Ectodermal cell (in vitro differentiated cells): Measurements from ENCODE around the gene DLG1.
"Not testable (repeated sequence)": the region's sequence is repeated elsewhere in the genome, so short reads cannot be mapped to it uniquely, and the experiment has no call there.

Source experiments
- H3K27ac ChIP-seq: 2 replicates; pipeline ENCODE4 v1.7.0; 2013; ENCODE audit warnings: mild to moderate bottlenecking, low read depth, low read length; ENCODE audit not compliant: insufficient read depth, poor library complexity, severe bottlenecking
- H3K27me3 ChIP-seq: 2 replicates; pipeline ENCODE4 v1.7.0; 2013; ENCODE audit warnings: mild to moderate bottlenecking, low read length; ENCODE audit not compliant: insufficient read depth, control insufficient read depth, poor library complexity, severe bottlenecking
- H3K36me3 ChIP-seq: one replicate; pipeline ENCODE4 v1.7.0; 2013; ENCODE audit warnings: low read length; ENCODE audit not compliant: control insufficient read depth, insufficient read depth
- H3K4me1 ChIP-seq: one replicate; pipeline ENCODE4 v1.7.0; 2013; ENCODE audit warnings: low read length; ENCODE audit not compliant: control insufficient read depth, insufficient read depth
- H3K4me3 ChIP-seq: 2 replicates; pipeline ENCODE4 v1.7.0; 2013; ENCODE audit warnings: low read depth, low read length, control low read depth; ENCODE audit not compliant: insufficient read depth
- H3K9me3 ChIP-seq: 2 replicates; pipeline ENCODE4 v1.7.0; 2013; ENCODE audit warnings: mild to moderate bottlenecking, low read length, moderate library complexity; ENCODE audit not compliant: control insufficient read depth
- WGBS, 2 experiments: methylation state at CpG; one replicate each; pipeline ENCODE4 v1.1.7; 2013; ENCODE audit warnings: missing lambda C conversion rate in 2 of 2; 5-methylcytosine and 5-hydroxymethylcytosine counted together

The DLG1 gene

DNA sequence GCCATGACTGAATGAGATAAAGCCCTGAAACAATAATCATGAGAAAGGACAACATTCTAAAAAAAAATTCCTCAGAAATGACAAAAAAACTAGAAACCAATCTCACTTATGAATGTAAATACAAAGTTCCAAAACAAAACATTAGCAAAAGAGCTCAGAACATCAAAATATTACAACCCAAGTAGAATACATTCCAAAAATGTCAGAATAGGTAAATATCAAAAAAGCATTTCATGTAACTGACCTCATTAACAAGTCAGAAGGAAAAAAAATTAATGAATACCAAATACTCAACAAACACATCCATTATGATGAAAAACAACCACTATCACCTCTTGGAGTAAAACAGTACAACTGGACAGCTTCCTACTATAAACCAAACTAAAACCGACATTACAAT, 93.1 kb downstream of the DLG1 start:
- Histone ChIP-seq H3K4me1 (no peaks in the 10 kb centered on the region), H3K4me3 (no peak overlapping the region), H3K9me3 (no peaks in the 10 kb centered on the region), H3K36me3 (no peaks in the 10 kb centered on the region), H3K27ac (no peak overlapping the region), H3K27me3 (no peaks in the 10 kb centered on the region)
- WGBS, 2 experiments: 71 to 100% methylated on average over 1 of the region's 1 CpG

DNA sequence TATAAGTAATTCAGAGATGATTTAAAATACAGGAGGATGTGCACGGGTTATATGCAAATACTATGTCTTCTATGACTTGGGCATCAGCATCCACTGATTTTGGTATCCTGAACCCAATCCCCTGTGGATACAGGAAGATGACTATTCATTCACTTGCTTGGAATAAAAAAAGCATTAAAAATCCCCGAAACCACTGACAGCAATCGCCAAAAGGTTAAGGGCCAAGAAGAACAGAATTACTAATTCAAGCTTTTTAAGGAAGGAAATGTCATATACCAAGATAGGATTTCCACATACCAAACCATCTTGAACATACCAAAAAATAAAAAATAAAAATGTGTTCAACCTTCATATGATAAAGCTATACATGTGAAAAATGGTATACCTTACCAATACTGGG, 93.7 kb downstream of the DLG1 start:
- no peak overlapping the region for H3K27ac ChIP-seq
- no peaks in the 10 kb centered on the region for H3K4me1 ChIP-seq
- H3K4me3 ChIP-seq: no peak overlapping the region
- H3K27me3 ChIP-seq: no peaks in the 10 kb centered on the region
- no peaks in the 10 kb centered on the region for H3K9me3 ChIP-seq
- H3K36me3 ChIP-seq: no peaks in the 10 kb centered on the region
- 60 to 66% methylated on average over 3 of the region's 3 CpGs for WGBS, 2 experiments

DNA sequence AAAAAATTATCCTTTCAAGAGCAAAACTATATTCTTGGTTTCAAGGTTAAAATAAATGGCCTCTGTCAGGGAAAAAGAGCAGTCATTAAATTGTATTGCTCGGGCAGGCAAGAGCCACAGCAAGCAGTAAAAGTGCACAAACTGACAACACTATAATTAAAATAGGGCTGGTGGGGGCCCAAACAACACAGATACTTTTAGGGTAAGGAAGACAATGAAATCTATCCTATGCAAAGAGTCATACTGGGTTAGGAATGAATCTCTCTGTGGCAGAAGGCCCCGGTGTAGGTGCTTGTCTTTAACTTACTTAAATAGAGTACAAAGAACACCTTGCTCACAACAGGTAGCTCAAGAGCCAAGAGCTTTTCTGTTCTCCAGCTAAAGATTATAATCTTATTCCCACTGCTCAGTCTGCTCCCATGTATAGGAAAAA, 94.7 kb downstream of the DLG1 start:
- H3K27ac ChIP-seq: no peak overlapping the region

DNA sequence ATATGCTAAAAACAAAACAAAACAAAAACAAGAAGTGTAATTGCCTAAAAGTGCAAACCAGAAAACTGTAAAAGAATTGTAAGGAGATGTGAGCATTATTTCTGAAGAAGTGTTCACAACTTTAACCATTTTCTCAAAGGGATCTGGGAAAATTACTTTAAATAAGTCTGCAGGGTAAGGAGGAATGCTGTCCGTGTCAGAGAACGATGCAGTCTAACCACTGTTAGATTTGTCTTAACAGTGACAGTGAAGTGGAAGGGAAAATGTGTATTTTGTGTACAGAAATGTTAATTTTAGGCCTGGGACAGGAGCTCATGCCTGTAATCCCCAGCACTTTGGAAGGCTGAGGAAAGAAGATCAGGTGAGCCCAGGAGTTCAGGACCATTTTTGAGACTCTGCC, 95.7 kb downstream of the DLG1 start:
- H3K27me3 ChIP-seq: no peaks in the 10 kb centered on the region
- no peak overlapping the region for H3K4me3 ChIP-seq
- WGBS, 2 experiments: 78 to 91% methylated on average over 2 of the region's 2 CpGs
- no peaks in the 10 kb centered on the region for H3K36me3 ChIP-seq
- no peaks in the 10 kb centered on the region for H3K4me1 ChIP-seq
- no peaks in the 10 kb centered on the region for H3K9me3 ChIP-seq
- H3K27ac ChIP-seq: no peak overlapping the region

More for the DNA sequence above, 94.7 kb downstream of the DLG1 start:
- Histone ChIP-seq H3K27me3 (no peaks in the 10 kb centered on the region), H3K4me3 (no peak overlapping the region), H3K9me3 (no peaks in the 10 kb centered on the region), H3K36me3 (no peaks in the 10 kb centered on the region), H3K4me1 (no peaks in the 10 kb centered on the region)
- WGBS, 2 experiments: 0 to 16% methylated on average over 1 to 2 of the region's 2 CpGs

DNA sequence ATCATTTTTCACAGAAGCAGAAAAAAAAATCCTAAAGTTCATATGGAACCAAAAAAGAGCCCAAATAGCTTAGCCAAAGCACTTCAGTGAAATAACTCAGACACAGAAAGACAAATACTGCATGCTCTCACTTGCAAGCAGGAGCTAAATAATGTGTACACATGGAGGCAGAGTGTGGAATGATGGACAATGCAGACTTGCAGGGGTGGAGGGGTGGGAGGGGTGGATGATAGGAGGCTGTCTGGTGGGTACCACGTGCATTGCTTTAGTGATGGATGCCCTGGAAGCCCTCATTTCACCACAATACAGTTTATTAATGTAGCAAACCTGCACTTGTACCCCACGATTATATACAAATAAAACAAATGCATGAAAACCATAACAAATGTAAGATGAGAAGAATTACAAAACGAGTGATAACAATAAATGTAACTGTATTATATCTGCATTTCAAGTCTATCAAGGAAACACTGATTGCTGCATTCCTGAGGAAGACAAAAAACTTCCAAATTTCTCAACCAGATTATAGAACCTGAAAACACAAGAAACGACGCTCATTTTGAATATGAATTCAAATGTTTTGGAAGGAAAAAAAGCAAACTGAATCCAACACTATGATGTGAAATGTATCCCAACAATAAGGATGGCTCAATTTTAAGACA, 96.5 kb downstream of the DLG1 start:
- Histone ChIP-seq H3K9me3 (no peaks in the 10 kb centered on the region), H3K27me3 (no peaks in the 10 kb centered on the region), H3K36me3 (no peaks in the 10 kb centered on the region), H3K4me3 (no peak overlapping the region), H3K4me1 (no peaks in the 10 kb centered on the region), H3K27ac (no peak overlapping the region)
- WGBS, 2 experiments: 89% methylated on average over 4 of the region's 5 CpGs; no CpG with 5 or more reads in 1 of the 2 experiments

DNA sequence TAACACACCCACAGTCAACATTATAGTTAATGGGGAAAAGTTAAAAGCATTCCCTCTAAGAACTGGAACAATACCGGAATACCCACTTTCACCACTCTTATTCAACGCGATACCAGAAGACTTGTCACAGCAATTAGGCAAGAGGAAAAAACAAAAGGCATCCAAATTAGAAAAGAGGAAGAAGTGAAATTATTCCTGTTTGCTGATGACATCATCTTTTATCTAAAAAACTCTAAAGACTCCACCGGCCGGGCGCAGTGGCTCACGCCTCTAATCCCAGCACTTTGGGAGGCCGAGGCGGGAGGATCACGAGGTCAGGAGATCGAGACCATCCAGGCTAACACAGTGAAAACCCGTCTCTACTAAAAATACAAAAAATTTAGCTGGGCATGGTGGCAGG, 97.6 kb downstream of the DLG1 start:
- H3K4me1 ChIP-seq, H3K27me3 ChIP-seq, H3K4me3 ChIP-seq, H3K9me3 ChIP-seq, H3K36me3 ChIP-seq, H3K27ac ChIP-seq: not testable (repeated sequence)
- 89 to 95% methylated on average over 9 to 12 of the region's 12 CpGs for WGBS, 2 experiments

DNA sequence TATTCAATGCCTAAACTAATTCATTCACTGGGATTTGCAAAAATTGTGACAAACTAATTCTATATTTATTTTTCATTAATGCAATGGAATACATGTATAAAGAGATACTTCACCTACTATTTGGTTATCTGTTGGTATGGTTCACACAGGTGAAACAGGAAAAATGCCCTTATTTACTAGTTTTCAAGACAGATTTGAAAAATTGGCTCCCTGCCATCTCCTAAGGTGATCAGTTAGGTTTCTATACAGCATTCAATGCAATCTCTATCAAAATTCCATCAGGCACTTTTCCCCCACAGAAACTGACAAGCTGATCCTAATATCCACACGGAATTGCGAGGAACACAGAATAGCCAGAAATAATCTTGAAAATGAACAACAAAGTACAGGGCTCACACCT, 101.1 kb downstream of the DLG1 start:
- H3K27ac ChIP-seq: no peak overlapping the region
- H3K9me3 ChIP-seq: no peaks in the 10 kb centered on the region
- no peaks in the 10 kb centered on the region for H3K4me1 ChIP-seq
- H3K36me3 ChIP-seq: no peaks in the 10 kb centered on the region
- WGBS, 2 experiments: 80 to 93% methylated on average over 2 of the region's 2 CpGs
- no peaks in the 10 kb centered on the region for H3K27me3 ChIP-seq
- H3K4me3 ChIP-seq: no peak overlapping the region

DNA sequence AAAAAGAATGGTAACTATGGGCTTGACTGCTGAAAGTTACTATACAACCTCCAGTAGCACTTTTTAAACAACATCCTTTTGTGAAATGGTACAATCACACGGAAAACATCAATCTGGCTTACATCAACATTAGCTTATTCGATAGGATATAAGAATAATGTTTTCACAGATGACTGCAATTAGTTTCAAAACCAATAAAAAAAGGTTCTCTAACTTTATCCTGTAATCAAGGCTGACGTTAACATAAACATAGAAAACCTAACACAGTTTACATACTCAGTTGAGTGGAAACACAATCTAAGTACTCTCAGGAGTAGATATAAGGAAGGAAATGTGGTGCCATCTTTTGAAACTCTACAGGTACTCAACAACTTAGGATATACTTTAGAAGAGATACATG, 102.2 kb downstream of the DLG1 start:
- 95 to 100% methylated on average over 2 to 3 of the region's 3 CpGs for WGBS, 2 experiments
- Histone ChIP-seq H3K27ac (no peak overlapping the region), H3K4me1 (no peaks in the 10 kb centered on the region), H3K9me3 (no peaks in the 10 kb centered on the region), H3K36me3 (peaks cover under 1% of the 10 kb centered on the region), H3K4me3 (no peak overlapping the region), H3K27me3 (no peaks in the 10 kb centered on the region)

DNA sequence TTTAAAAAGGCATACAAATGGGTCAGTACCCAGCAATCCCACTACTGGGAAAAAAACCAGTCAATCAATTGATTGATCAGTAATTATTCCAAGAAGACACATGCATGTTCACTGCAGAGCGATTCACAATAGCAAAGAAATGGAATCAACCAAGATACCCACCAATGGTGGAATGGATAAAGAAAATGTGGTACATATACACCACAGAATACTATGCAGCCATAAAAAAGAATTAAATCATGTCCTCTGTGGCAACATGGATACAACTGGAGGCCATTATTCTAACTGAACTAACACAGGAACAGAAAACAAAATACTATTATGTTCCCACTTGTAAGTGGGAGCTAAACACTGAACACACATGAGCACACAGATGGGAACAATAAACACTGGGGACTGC, 103.1 kb downstream of the DLG1 start:
- Histone ChIP-seq H3K36me3 (peaks cover 3% of the 10 kb centered on the region), H3K4me3 (no peak overlapping the region), H3K27ac (no peak overlapping the region), H3K27me3 (no peaks in the 10 kb centered on the region), H3K9me3 (no peaks in the 10 kb centered on the region), H3K4me1 (no peaks in the 10 kb centered on the region)
- WGBS, 2 experiments: 100% methylated on average over 1 of the region's 1 CpG; no CpG with 5 or more reads in 1 of the 2 experiments

DNA sequence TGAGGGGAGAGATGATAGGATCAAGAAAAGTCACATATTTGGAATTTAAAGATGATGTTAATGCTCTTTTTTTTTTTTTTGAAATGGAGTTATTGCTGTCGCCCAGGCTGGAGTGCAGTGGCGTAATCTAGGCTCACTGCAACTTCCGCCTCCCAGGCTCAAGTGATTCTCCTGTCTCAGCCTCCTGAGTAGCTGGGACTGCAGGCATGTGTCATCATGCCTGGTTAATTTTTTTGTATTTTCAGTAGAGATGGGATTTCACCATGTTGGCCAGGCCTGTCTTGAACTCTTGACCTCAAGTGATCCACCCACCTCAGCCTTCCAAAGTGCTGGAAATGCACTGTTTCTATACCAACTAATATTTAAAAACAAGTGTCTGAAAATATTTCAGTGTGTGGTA, 104.7 kb downstream of the DLG1 start:
- 97% methylated on average over 3 of the region's 3 CpGs for WGBS, 2 experiments
- H3K27me3 ChIP-seq, H3K36me3 ChIP-seq, H3K9me3 ChIP-seq, H3K4me1 ChIP-seq, H3K4me3 ChIP-seq, H3K27ac ChIP-seq: not testable (repeated sequence)

DNA sequence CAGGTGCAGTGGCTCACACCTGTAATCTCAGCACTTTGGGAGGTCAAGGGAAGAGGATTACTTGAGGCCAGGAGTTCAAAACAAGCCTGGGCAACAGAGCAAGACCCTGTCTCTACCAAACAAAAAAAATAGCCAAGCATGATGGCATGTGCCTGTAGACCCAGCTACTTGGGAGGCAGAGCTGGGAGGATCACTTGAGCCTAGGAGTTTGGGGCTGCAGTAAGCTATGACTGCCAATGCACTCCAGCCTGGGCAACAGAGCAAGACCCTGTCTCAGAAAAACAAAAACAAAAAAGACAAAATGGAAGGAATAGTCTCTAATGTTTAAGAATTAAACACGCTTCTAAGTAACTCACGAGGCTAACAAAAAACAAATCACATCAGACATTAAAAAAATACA, 106.5 kb downstream of the DLG1 start:
- Histone ChIP-seq H3K36me3 (peaks cover 3% of the 10 kb centered on the region), H3K4me1 (no peaks in the 10 kb centered on the region), H3K9me3 (no peaks in the 10 kb centered on the region), H3K4me3 (no peak overlapping the region), H3K27me3 (no peaks in the 10 kb centered on the region), H3K27ac (no peak overlapping the region)
- no CpG with 5 or more reads among the region's 2 CpGs for WGBS, 2 experiments
